Cardiac fibroblast (primary cell): ENCODE measurements around the gene TEAD3.

Source experiments
- DNase-seq, 2 donors: peaks; one replicate each; pipeline versions ENCODE4 v3.0.0 to v3.0.0-alpha.2; 2010; ENCODE audit warnings: low read depth in 2 of 2
- H3K4me3 ChIP-seq, 2 donors: replicated peaks in 1 of 2; 1 replicate in 1 of 2; 2 replicates in 1 of 2; pipeline ENCODE4 v1.5.1; 2011; ENCODE audit warnings: low read depth in 2 of 2, low read length in 2 of 2, mild to moderate bottlenecking in 2 of 2, moderate library complexity in 1 of 2
- TF ChIP-seq, protein P1 (sequence below): IDR thresholded peaks from one replicate; pipeline ENCODE4 v1.5.1; 2011; ENCODE audit warnings: low read depth, mild to moderate bottlenecking, low read length, inconsistent platforms

TEAD3 gene

DNA sequence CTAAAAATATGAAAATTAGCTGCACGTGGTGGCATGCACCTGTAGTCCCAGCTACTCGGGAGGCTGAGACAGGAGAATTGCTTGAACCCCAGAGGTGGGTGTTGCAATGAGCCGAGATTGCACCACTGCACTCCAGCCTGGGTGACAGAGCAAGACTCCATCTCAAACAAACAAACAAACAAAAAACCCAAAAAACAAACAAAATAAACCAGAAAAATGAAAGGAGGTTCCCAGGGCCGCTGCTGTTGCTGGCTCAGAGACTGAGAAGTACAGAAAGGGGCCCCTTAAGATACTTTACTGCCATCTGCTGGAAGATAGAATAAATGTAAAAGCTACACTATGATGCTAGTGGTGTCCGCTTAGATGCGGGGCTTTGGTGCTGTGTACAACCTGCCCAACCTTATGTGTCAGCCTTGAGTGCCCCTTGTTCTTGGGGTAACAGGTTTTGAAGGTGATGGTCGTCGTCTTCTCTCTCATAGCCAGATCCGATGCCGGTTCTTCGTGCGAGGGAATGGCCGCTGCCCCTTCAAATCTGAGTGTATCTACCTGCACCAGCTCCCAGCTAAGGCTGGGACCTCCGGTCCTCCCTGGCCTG lies 47.5 kb downstream of the TEAD3 start:
- TF ChIP-seq, protein P1, sequence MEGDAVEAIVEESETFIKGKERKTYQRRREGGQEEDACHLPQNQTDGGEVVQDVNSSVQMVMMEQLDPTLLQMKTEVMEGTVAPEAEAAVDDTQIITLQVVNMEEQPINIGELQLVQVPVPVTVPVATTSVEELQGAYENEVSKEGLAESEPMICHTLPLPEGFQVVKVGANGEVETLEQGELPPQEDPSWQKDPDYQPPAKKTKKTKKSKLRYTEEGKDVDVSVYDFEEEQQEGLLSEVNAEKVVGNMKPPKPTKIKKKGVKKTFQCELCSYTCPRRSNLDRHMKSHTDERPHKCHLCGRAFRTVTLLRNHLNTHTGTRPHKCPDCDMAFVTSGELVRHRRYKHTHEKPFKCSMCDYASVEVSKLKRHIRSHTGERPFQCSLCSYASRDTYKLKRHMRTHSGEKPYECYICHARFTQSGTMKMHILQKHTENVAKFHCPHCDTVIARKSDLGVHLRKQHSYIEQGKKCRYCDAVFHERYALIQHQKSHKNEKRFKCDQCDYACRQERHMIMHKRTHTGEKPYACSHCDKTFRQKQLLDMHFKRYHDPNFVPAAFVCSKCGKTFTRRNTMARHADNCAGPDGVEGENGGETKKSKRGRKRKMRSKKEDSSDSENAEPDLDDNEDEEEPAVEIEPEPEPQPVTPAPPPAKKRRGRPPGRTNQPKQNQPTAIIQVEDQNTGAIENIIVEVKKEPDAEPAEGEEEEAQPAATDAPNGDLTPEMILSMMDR = peak; percentile 70
- DNase-seq = peak; percentile 81 to 83
- no peak overlapping the region for H3K4me3 ChIP-seq

DNA sequence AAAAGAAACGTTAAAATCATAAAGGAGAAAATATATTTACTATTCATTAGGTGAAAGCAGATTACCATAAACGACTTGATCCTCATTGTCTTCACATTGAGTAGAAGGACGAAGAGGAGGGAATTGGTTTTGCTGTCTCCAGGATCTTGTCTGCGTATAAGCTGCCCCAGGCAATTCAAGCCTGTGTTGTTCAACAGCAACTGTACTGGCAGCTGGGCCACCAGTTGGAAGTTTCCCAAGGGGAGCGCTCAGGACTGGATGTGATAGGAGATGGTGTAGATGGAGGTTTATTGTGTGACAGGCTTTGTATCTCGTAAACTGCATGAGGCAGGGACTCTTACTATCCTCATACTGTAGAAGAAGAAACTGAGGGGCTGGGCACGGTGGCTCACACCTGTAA lies 48.7 kb downstream of the TEAD3 start:
- DNase-seq = no peak
- TF ChIP-seq, protein P1 = no peak
- no peak overlapping the region for H3K4me3 ChIP-seq

DNA sequence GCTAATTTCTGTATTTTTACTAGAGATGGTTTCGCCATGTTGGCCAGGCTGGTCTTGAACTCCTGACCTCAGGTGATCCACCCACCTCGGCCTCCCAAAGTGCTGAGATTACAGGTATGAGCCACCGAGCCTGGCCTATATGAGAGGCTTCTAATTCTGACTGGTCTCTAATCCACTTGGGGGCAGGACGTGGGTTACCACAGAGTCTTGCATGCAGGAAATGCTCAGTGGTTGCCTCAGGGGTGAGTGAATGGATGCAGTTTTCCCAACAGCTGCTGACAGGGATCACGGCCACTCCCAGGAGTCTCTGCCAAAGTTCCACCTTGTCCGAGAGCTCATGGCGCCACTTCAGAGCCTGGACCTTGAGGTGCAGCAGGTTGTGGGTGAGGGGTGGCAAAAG lies 51.2 kb downstream of the TEAD3 start:
- no peak overlapping the region for H3K4me3 ChIP-seq
- TF ChIP-seq, protein P1 = no peak
- DNase-seq = peak in 1 of 2 donors; percentile 42

DNA sequence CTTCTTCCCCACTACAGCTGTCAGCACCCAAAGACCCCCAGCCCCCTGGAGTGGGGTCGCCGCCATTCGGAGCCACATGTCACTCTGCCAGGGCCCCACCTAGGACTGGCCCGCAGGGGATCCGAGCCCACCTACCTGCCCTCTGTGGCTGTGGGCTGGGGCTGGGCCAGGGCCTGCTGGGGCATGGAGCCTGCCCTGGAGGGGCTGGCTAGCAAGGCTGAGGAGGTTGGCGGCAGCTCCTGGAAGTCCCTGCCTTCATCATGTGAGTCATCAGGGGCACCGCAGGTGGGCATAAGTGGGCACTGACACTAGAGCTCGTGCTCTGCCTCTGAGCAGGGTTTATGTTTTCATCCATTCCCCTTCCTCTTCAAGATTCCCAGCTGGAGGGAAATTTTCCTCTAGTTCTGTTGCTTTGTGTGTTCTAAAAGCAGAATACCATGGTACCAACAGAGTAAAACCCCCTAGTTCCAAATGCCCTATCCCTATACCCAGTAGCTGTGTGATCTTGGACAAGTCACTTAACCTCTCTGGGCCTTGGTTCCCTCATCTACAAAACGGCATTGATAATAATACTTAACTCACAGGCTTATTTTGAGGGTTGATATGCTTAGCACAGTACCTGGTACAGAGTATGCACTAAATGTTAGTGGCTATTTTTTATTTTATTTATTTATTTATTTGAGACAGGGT lies 53.4 kb downstream of the TEAD3 start:
- TF ChIP-seq, protein P1 = no peak
- H3K4me3 ChIP-seq = no peak overlapping the region
- no peak for DNase-seq

DNA sequence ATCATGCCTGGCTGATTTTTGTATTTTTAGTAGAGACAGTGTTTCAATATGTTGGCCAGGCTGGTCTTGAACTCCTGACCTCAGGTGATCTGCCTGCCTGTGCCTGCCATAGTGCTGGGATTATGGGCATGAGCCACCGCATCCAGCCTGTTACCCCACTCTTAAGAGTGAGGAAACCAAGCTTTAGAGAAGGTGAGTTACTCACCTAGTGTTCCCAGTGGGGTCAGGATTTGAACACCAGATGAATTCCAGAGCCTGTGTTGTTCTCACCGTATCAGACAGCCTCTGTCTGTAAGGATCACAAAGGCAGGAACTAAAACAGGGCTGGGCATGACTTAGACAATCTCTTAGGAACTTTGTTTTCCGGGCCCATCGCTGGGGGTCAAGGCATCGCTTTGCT lies 54.2 kb downstream of the TEAD3 start:
- no peak for DNase-seq
- TF ChIP-seq, protein P1 = no peak
- no peak overlapping the region for H3K4me3 ChIP-seq

DNA sequence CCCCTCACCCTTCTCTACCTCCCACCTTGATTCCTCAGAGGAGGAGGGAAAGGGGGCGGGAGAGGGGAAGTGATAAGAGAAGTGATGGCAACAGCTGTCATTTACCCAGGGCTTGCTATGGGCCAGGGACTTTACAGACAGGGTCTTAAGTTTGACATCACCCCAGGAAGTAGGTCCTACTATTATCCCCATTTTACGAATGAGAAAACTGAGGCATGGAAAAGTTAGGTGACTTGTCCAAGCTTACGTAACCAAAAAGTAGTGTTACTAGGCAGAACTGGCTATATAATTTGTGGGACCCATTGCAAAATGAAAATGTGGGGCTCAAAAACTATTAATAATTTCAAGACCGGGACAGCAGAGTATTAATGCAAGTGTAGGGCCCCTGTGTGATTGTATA lies 55.2 kb downstream of the TEAD3 start:
- H3K4me3 ChIP-seq = no peak overlapping the region
- TF ChIP-seq, protein P1 = no peak
- no peak for DNase-seq
